K562 treated with DMSO at 1 percent for 48 hours (cell line): Measurements from ENCODE around the gene GNL2. TPM values are rescaled to one million over a fixed set of nuclear protein-coding genes. Genes with fewer than 3 reads are reported as not detected.

Experiments
- total RNA-seq: library from RNA; unstranded; fragments of 300-600 nt; gene quantifications from 2 replicates; pipeline ENCODE4 v1.2.3, GENCODE V29; 2022; ENCODE audit warnings: low replicate concordance; ENCODE audit errors: extremely low read depth

GNL2 gene
- total RNA-seq, result not detected in 2 replicates

GRCh38 chr1:37595440-37596181 is at the start of gene GNL2:
TSS of gene GNL2 (minus strand) at chr1:37595937. CDS start at chr1:37595822, 115 bp downstream.

GRCh38 chr1:37634244-37634991 is 38.7 kb upstream of the GNL2 start, which contains the start of gene RSPO1:
TSS of gene RSPO1 (minus strand) at chr1:37634892. CDS start at chr1:37629661, 5,231 bp downstream.

GRCh38 chr1:37556712-37557196 is 39.0 kb downstream of the GNL2 start, which contains the start of gene DNALI1:
TSS of gene DNALI1 (plus strand) at chr1:37556940. CDS start at chr1:37556995, 55 bp downstream.

GRCh38 chr1:37553927-37554808 is 41.6 kb downstream of the GNL2 start, which contains the start of gene SNIP1:
TSS of gene SNIP1 (minus strand) at chr1:37554293. CDS start at chr1:37554229, 64 bp downstream.

Other genes with a start within 250 kb of the GNL2 start
- not detected in 2 replicates for gene ZC3H12A, start 121.4 kb downstream of the GNL2 start, total RNA-seq
- gene MEAF6, start 81.2 kb downstream of the GNL2 start, total RNA-seq, result not detected in 2 replicates
- gene SNIP1, start 41.6 kb downstream of the GNL2 start, total RNA-seq, result not detected in 2 replicates
- gene DNALI1, start 39.0 kb downstream of the GNL2 start, total RNA-seq, result not detected in 2 replicates
- gene RSPO1, start 39.0 kb upstream of the GNL2 start, total RNA-seq, result not detected in 2 replicates
- not detected in 2 replicates for gene CDCA8, start 96.6 kb upstream of the GNL2 start, total RNA-seq
- gene EPHA10, start 169.2 kb upstream of the GNL2 start, total RNA-seq, result not detected in 2 replicates
- not detected in 2 replicates for gene MANEAL, start 197.9 kb upstream of the GNL2 start, total RNA-seq
- gene C1orf122, start 211.9 kb upstream of the GNL2 start, total RNA-seq, result not detected in 2 replicates
- gene YRDC, start 212.3 kb upstream of the GNL2 start, total RNA-seq, result not detected in 2 replicates